GM18499 (cell line): ENCODE data around the gene TRIB2.

Experiments
- ATAC-seq: cut with Tn5 transposase; IDR thresholded peaks from one replicate; pipeline ENCODE4 v1.9.1; 2021; ENCODE audit warnings: moderate number of reproducible peaks; ENCODE audit not compliant: insufficient read depth, unreplicated experiment

The TRIB2 gene

GRCh38 chr2:12694990-12695774, 21.6 kb upstream of the TRIB2 start:
- no peak for ATAC-seq

- ATAC-seq = no peak
Measured at GRCh38 chr2:12697617-12698016, 19.1 kb upstream of the TRIB2 start.

GRCh38 chr2:12700989-12701388, 15.7 kb upstream of the TRIB2 start:
- no peak for ATAC-seq

- no peak for ATAC-seq
Measured at GRCh38 chr2:12701786-12702167, 15.0 kb upstream of the TRIB2 start.

GRCh38 chr2:12702168-12703121, 14.3 kb upstream of the TRIB2 start:
- ATAC-seq = no peak

- ATAC-seq = no peak
Measured at GRCh38 chr2:12704378-12704777, 12.4 kb upstream of the TRIB2 start.

GRCh38 chr2:12705230-12705629, 11.5 kb upstream of the TRIB2 start:
- ATAC-seq = no peak

- ATAC-seq = no peak
Measured at GRCh38 chr2:12705742-12706141, 11.0 kb upstream of the TRIB2 start.

GRCh38 chr2:12708508-12709206, 8.1 kb upstream of the TRIB2 start:
- no peak for ATAC-seq

- ATAC-seq = no peak
Measured at GRCh38 chr2:12709207-12709522, 7.6 kb upstream of the TRIB2 start.

- ATAC-seq = no peak
Measured at GRCh38 chr2:12710301-12710700, 6.4 kb upstream of the TRIB2 start.

GRCh38 chr2:12711339-12711738, 5.4 kb upstream of the TRIB2 start:
- no peak for ATAC-seq

GRCh38 chr2:12712881-12713280, 3.9 kb upstream of the TRIB2 start:
- no peak for ATAC-seq

GRCh38 chr2:12714391-12715221, 2.1 kb upstream of the TRIB2 start:
- ATAC-seq = no peak

- no peak for ATAC-seq
Measured at GRCh38 chr2:12715258-12716031, 1.3 kb upstream of the TRIB2 start.

- ATAC-seq = no peak
Measured at GRCh38 chr2:12716032-12716281, 779 bp upstream of the TRIB2 start.

- ATAC-seq = no peak
Measured at GRCh38 chr2:12717191-12718014, 667 bp downstream of the TRIB2 start.

- no peak for ATAC-seq
Measured at GRCh38 chr2:12718015-12718671, 1.4 kb downstream of the TRIB2 start.
